Left kidney (tissue), 8 donors: ENCODE results near the gene ZPLD1. TPM values are rescaled to one million over a fixed set of nuclear protein-coding genes. Genes with fewer than 3 reads are reported as not detected.

ENCODE experiments used
- DNase-seq: peaks from one replicate; pipeline ENCODE4 v3.0.0-alpha.2; 2013
- long read RNA-seq, 8 donors: transcript quantifications; one replicate each; lab custom pipeline, GENCODE V29; 2026
- polyA plus RNA-seq: library from polyadenylated mRNA; unstranded; fragments of 120-200 nt; gene quantifications from one replicate; pipeline ENCODE4 v1.2.1, GENCODE V29; 2013; ENCODE audit not compliant: insufficient read length

ZPLD1 gene
- 0.60 TPM for polyA plus RNA-seq
- long read RNA-seq, donor 1: 0 reads
- long read RNA-seq, donor 2: 0 reads
- long read RNA-seq, donor 3: 0 reads
- long read RNA-seq, donor 4: 0 reads
- long read RNA-seq, donor 5: 0 reads
- long read RNA-seq, donor 6: 0 reads
- long read RNA-seq, donor 7: 0 reads
- long read RNA-seq, donor 8: 0 reads

GRCh38 chr3:102434715-102435114, at the start of gene ZPLD1:
Gene ZPLD1 (plus strand): TSS chr3:102435015. CDS start chr3:102438488, 3,473 bp downstream.
- no peak for DNase-seq

GRCh38 chr3:102390171-102390864, 44.5 kb upstream of the ZPLD1 start:
- DNase-seq: no peak

- DNase-seq: no peak
Observed at GRCh38 chr3:102390916-102391315, 43.9 kb upstream of the ZPLD1 start.

GRCh38 chr3:102391491-102391890, 43.3 kb upstream of the ZPLD1 start:
- DNase-seq: no peak

GRCh38 chr3:102394517-102394916, 40.3 kb upstream of the ZPLD1 start:
- DNase-seq: no peak

- DNase-seq: no peak
Observed at GRCh38 chr3:102398176-102398575, 36.6 kb upstream of the ZPLD1 start.

GRCh38 chr3:102398666-102399065, 36.1 kb upstream of the ZPLD1 start:
- DNase-seq: no peak

- no peak for DNase-seq
Observed at GRCh38 chr3:102400142-102400541, 34.7 kb upstream of the ZPLD1 start.

GRCh38 chr3:102400766-102401165, 34.0 kb upstream of the ZPLD1 start:
- DNase-seq: no peak

- no peak for DNase-seq
Observed at GRCh38 chr3:102410616-102411015, 24.2 kb upstream of the ZPLD1 start.

- DNase-seq: no peak
Observed at GRCh38 chr3:102415553-102415952, 19.3 kb upstream of the ZPLD1 start.

GRCh38 chr3:102419786-102420185, 15.0 kb upstream of the ZPLD1 start:
- DNase-seq: no peak

- DNase-seq: no peak
Observed at GRCh38 chr3:102441832-102442231, 7.0 kb downstream of the ZPLD1 start.

GRCh38 chr3:102443021-102443420, 8.2 kb downstream of the ZPLD1 start:
- DNase-seq: no peak

GRCh38 chr3:102444101-102444500, 9.3 kb downstream of the ZPLD1 start:
- DNase-seq: no peak

GRCh38 chr3:102447272-102447671, 12.5 kb downstream of the ZPLD1 start:
- no peak for DNase-seq

GRCh38 chr3:102449341-102449740, 14.5 kb downstream of the ZPLD1 start:
- no peak for DNase-seq

- DNase-seq: no peak
Observed at GRCh38 chr3:102449930-102450329, 15.1 kb downstream of the ZPLD1 start.

- no peak for DNase-seq
Observed at GRCh38 chr3:102450976-102451375, 16.2 kb downstream of the ZPLD1 start.

- no peak for DNase-seq
Observed at GRCh38 chr3:102451543-102451942, 16.7 kb downstream of the ZPLD1 start.

GRCh38 chr3:102454181-102454580, 19.4 kb downstream of the ZPLD1 start:
- no peak for DNase-seq

GRCh38 chr3:102457644-102458043, 22.8 kb downstream of the ZPLD1 start:
- no peak for DNase-seq

- DNase-seq: no peak
Observed at GRCh38 chr3:102460579-102460978, 25.8 kb downstream of the ZPLD1 start.

- no peak for DNase-seq
Observed at GRCh38 chr3:102464261-102464660, 29.4 kb downstream of the ZPLD1 start.
